GM18508 (cell line): ENCODE data around the gene UQCRQ.

Experiments used
- ATAC-seq: cut with Tn5 transposase; IDR thresholded peaks from one replicate; pipeline ENCODE4 v1.9.1; 2021; ENCODE audit warnings: moderate number of reproducible peaks; ENCODE audit not compliant: insufficient read depth, unreplicated experiment

The UQCRQ gene

GRCh38 chr5:132898094-132898493, 31.7 kb downstream of the UQCRQ start:
- no peak for ATAC-seq

GRCh38 chr5:132901036-132901435, 34.6 kb downstream of the UQCRQ start:
- ATAC-seq, result no peak

GRCh38 chr5:132901730-132902129, 35.3 kb downstream of the UQCRQ start:
- no peak for ATAC-seq

GRCh38 chr5:132905938-132906337, 39.5 kb downstream of the UQCRQ start:
- no peak for ATAC-seq

- no peak for ATAC-seq
Measured at GRCh38 chr5:132907161-132907560, 40.7 kb downstream of the UQCRQ start.

GRCh38 chr5:132909702-132910101, 43.3 kb downstream of the UQCRQ start:
- no peak for ATAC-seq

- no peak for ATAC-seq
Measured at GRCh38 chr5:132915681-132916080, 49.2 kb downstream of the UQCRQ start.

- ATAC-seq, result no peak
Measured at GRCh38 chr5:132916086-132916485, 49.6 kb downstream of the UQCRQ start.
